ENCODE results near the gene COL16A1.

DNA sequence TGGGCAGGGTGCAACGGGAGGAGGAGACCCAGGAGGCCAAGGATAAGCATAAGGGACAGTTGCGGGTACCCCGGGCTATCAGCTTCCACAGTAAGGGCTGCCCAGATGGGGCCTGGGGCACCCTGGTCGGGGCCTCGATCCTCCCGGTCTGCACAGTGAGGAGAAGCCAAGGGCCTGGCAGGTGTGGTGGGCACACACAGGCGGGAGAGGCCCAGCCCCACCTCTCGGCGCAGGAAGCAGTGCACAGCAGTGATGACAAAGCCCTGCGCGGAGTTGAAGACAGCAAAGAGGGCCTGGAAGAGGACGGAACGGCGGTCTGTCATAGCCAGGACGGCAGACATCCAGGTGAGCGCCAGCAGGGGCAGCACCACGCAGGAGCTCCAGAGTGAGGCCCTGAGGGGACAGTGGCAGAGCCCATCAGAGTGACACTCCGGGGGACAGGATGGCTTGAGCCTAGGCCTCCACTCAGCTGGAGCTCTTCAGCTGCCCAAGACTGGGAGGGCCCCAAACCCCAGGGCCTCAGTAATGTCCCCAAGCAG lies 29.0 kb upstream of the COL16A1 start:
- TF ChIP-seq, protein P1, sequence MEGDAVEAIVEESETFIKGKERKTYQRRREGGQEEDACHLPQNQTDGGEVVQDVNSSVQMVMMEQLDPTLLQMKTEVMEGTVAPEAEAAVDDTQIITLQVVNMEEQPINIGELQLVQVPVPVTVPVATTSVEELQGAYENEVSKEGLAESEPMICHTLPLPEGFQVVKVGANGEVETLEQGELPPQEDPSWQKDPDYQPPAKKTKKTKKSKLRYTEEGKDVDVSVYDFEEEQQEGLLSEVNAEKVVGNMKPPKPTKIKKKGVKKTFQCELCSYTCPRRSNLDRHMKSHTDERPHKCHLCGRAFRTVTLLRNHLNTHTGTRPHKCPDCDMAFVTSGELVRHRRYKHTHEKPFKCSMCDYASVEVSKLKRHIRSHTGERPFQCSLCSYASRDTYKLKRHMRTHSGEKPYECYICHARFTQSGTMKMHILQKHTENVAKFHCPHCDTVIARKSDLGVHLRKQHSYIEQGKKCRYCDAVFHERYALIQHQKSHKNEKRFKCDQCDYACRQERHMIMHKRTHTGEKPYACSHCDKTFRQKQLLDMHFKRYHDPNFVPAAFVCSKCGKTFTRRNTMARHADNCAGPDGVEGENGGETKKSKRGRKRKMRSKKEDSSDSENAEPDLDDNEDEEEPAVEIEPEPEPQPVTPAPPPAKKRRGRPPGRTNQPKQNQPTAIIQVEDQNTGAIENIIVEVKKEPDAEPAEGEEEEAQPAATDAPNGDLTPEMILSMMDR (IDR thresholded peaks at IDR 0.05) = no peak
- no peak for TF ChIP-seq POLR2A (IDR thresholded peaks at IDR 0.05)

All from ovary (tissue), 3 donors.